ENCODE data around the gene NAV2.

Gene NAV2

GRCh38 chr11:19735909-19736498, 23.4 kb downstream of the NAV2 start:
- no peak overlapping the region for H3K4me3 ChIP-seq (ENCODE audit: low read length)
- DNase-seq (ENCODE audit: low read depth) = no peak
- no peak for TF ChIP-seq CTCF (conservative IDR thresholded peaks at IDR 0.05; ENCODE audit: low read depth, low read length)

GRCh38 chr11:19736831-19737230, 24.2 kb downstream of the NAV2 start:
- H3K4me3 ChIP-seq (ENCODE audit: low read length) = no peak overlapping the region

GRCh38 chr11:19737575-19737974, 24.9 kb downstream of the NAV2 start:
- no peak for TF ChIP-seq CTCF (conservative IDR thresholded peaks at IDR 0.05; ENCODE audit: low read depth, low read length)
- no peak for DNase-seq (ENCODE audit: low read depth)
- no peak overlapping the region for H3K4me3 ChIP-seq (ENCODE audit: low read length)

More at GRCh38 chr11:19736831-19737230, 24.2 kb downstream of the NAV2 start:
- DNase-seq (ENCODE audit: low read depth) = no peak
- TF ChIP-seq CTCF (conservative IDR thresholded peaks at IDR 0.05; ENCODE audit: low read depth, low read length) = no peak

- no peak overlapping the region for H3K4me3 ChIP-seq (ENCODE audit: low read length)
- TF ChIP-seq CTCF (conservative IDR thresholded peaks at IDR 0.05; ENCODE audit: low read depth, low read length) = no peak
- DNase-seq (ENCODE audit: low read depth) = no peak
Measured at GRCh38 chr11:19738124-19738523, 25.5 kb downstream of the NAV2 start.

GRCh38 chr11:19739872-19740271, 27.2 kb downstream of the NAV2 start:
- peak; percentile 46 for TF ChIP-seq CTCF (conservative IDR thresholded peaks at IDR 0.05; ENCODE audit: low read depth, low read length)
- DNase-seq (ENCODE audit: low read depth) = no peak

GRCh38 chr11:19740586-19740985, 27.9 kb downstream of the NAV2 start:
- TF ChIP-seq CTCF (conservative IDR thresholded peaks at IDR 0.05; ENCODE audit: low read depth, low read length) = no peak

More at GRCh38 chr11:19739872-19740271, 27.2 kb downstream of the NAV2 start:
- no peak overlapping the region for H3K4me3 ChIP-seq (ENCODE audit: low read length)

GRCh38 chr11:19742588-19743292, 30.1 kb downstream of the NAV2 start:
- no peak overlapping the region for H3K4me3 ChIP-seq (ENCODE audit: low read length)
- DNase-seq (ENCODE audit: low read depth) = no peak
- peak; percentile 85 for TF ChIP-seq CTCF (conservative IDR thresholded peaks at IDR 0.05; ENCODE audit: low read depth, low read length)

More at GRCh38 chr11:19740586-19740985, 27.9 kb downstream of the NAV2 start:
- no peak for DNase-seq (ENCODE audit: low read depth)
- H3K4me3 ChIP-seq (ENCODE audit: low read length) = no peak overlapping the region
